GM21576 (cell line): ENCODE data around the gene RNASE8.

ENCODE experiments used
- ATAC-seq: cut with Tn5 transposase; IDR thresholded peaks from one replicate; pipeline ENCODE4 v1.9.1; 2021; ENCODE audit warnings: mild to moderate bottlenecking, moderate library complexity; ENCODE audit not compliant: unreplicated experiment

Gene RNASE8

DNA sequence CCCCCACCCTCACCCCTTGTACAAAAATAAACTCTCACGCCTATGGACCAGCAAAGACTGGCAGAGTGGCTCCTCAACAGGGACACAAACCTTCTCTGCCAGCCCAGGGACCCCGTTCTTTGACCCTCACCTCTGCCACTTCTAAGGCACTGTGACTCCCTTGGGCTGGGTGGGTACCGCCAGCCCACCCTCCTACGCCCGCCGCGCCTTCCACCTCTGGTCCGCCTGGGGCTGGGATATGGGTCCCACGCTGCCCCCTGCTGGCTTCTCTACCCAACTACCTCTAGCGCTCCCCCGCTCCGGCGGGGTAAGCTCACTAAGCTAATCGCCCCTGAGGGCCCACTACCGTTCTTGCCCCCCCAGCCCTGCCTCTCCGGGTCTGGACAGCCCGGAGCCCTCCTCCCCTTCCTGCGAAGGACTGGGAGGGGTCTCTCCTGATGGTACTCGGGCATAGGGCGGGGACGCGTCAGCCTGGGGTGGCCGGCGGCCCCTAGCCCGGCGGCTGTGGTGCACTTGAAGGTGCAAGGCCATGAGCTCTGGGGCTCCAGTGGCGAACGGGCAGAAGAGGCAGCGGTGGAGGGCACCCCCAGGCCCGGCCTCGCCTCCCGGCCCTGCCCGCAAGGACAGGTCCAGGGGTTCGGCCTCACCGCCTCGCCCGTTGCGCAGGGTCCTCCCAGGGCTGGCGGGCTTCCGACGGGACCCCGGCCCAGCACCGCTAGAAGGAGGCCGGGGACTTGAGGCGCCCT, 32.7 kb downstream of the RNASE8 start:
- no peak for ATAC-seq

DNA sequence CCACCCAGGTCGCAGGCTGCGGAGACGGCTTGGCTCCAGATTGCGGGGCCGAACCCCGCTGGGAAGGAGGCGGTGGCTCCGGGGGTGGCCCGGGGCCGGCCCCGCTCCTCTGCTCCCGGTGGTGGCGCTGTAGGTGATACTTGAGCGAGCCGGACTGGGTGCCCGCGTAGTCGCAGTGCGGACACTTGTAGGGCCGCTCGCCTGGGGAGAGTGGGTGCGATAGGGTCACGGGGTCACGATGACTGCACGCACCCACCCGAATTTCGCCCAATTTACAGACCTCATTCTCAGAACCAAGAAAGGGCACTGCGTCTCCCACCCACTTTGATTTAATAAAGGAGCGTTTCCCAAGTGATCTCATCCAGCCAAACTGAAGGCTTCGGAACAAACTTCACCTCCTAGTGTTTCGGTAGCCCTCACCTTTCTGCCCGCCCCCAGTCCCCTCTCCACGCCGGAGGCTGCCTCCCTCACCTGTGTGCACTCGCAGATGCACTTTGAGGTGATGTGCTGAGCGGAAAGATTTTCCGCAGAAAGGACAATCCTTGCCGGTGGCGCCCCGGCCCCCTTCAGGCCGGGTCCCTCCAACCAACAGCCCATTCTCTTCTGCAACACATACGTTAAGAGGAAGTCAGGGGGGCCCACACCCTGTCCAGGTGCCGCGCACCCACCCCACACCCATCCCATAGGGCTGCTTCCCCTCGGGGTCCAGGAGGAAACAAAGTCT, 33.5 kb downstream of the RNASE8 start:
- no peak for ATAC-seq

DNA sequence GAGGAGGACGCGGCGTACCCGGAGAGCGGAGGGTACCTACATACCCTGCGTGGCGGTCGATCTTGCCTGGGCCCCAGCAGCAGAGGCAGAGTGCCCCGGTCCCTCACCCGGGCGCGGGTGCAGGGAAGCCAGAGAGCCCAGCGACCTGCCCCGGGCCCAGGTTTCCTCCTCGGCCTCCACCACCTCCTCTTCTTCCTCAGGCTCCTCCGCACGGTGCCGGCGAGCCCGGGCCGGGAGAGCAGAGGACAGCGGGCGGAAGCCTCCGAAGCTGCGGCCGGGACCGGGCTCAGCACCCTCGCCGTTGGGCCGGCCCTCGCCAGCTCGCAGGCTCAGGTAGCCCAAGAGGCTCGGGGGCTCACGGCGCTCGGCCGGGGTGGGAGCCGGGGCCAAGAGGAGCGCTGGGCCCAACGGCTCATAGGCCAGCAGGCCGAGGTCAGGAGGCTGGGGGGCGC, 34.2 kb downstream of the RNASE8 start:
- no peak for ATAC-seq

DNA sequence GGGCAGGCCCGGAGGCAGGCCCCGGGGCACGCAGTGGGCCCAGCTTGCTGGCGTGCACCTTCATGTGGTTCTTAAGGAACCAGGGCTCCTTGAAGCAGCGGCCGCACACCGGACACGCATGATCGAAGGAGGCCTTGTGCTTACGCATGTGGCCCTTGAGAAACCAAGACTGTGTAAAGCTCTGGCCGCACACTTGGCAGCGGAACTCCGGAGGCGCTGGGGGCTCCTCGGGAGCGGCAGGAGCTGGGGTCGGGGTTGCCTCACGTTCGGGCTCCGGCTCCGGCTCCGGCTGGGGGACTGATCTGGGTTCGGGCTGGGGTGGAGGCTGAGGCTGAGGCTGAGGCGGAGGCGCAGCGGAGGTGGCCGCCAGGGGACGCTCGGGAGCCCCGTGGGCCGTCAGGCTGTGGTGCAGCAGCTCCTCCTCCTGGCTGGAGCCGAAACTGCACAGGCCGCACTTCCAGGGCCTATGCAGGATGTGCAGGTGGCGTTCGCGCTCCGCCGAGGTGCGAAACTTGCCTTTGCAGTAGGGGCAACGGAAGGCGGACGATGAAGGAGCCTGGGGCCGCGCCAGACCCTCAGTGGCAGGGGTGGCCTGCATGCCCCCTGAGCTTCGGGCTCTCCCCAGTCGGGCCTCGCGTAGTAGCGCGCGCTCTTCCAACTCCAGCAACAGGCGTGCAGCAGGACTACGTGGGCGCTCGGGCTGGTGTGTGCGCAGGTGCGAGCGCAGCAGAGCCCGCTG, 34.8 kb downstream of the RNASE8 start:
- ATAC-seq = peak; percentile 74

DNA sequence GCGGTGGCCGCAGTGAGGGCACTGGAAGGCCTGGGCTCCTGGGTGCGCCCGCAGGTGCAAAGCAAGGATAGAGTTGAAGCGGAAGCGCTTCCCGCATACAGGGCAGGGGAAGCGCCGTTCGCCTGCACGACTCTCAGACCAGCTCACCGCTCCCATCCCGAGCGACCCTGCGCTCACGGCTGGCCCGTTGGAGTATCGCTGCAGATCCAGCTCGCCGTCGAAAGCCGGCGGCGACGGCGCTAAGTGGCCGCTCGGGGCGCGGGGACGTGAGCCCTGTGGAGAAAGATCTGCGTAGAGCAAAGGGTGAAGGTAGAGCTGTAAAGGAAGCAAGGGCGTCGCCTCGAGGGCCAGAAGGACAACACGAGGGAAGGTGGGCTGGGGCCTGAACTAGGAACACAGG, 35.4 kb downstream of the RNASE8 start:
- no peak for ATAC-seq

DNA sequence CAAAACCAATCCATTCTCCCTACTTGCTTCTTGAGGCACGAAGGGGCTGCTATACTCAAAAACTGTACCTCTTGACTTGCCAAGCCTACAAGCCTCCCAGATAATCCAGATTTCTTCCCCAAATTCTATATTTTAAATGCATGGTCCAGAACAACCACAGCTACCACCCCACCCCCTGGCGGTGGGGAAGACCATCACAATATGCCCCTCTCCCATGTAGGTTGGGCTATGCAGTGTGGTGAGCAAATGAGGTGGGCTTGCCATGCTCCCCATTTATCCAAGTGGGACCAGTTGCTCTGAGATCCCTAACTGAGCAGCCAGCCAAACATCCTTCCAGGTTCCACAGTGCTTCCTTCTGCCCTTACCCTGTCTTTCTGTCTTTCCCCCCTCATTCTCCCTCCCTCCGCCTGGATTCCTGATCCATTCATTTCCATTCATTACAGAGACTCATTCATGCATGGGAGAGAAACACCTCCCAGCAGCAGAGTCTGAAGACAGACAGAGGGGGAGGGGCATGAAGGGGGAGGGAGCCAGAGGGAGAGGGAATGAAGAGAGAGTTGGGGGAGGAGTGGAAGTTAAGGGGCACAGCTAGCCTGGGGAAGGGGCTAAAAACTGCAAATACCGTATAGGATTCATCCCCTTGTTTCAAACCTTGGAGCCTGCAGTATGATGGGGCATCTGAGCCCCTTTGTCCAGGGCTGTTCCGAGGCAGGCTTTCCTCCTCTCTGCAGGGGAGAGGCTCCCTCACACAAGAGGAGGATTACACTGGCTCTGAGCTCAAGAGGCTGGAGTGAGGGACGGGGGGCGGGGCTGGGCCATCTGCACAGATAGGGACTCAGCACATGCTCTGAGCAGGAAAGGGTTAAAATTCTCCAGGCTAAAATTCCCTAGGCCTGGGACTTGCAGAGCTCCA, 36.4 kb downstream of the RNASE8 start:
- no peak for ATAC-seq

DNA sequence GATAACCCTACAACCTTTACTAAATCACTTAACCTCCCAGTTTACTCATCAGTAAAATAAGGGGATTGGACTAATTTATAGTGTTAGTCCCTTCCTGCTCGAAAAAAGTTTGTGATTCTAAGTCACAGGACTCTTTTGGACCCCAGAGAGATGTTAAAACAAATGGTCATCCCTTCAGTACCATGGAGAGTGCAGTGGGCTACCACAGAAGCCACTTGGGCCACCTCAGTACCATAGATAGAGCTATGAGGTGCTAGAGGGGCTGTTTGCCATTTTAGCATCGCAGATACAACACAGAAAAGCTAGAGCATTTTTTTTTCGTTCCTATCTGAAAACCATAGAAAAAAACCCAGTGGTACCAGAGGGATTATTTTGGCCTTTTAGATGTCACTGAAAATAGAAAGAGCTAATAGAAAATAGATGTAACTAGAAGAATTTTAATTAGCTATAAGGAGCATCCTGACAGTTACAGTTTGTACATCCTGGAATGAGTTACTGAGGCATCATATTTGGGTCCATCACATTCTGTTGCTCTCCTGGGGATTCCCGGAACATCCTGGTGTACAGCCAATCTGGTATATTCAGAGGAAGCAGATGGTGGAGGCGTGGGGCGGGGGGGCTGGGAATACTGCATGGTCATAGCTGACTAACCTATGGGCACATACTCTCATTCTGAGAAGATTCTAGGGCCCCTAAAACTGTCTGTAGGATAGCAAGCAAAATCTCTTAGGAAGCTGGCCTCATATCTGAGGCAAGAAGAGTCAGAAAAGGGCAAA, 38.0 kb downstream of the RNASE8 start:
- no peak for ATAC-seq

DNA sequence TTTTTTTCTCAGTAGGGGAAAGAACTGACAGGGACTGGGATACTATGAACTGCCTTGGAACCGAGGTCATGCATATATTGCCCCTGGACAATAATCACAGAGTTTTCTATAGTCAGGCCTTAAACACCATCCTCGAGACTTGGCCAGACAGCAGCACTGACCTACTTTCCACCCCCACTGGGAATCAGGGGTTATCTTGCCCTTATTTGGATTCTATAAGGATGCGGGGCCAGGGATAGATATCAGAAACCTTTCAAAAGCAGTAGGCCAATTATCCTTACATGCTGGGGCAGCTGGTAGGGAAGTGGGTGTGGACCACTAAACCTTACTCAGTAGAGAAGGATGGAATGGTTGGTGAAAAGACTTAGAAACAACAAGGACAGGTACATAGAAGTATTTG, 38.8 kb downstream of the RNASE8 start:
- ATAC-seq = no peak

DNA sequence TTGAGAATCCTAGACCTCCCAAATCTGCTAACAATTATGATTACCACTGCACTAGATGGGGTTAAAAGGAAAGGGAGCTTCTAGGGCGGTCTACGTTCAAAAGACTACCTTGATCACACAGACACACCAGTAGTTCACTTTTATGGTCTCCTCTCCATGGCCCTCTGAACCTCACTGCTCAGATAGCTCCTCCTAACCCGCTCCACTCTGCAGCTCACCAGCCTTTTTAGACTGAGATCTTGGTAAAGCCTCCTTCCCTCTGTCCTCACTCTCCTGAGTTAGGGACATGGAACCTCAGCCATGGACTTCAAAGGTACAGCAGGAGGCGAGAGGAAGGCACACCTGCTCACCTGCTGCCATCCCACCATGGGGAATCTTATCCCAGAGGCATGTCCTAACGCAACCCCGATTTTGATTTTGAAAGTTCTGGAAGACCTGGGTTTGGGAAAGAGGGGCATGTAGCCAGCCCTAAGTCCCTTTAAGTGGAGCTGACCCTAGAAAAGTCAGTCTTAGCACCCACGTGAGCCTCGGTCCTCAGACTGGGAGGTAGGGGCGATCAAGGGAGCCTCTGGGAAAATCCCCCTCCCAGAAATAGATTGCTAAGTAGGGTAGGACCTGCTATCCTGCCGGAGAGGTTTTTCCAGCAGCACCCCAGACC, 39.5 kb downstream of the RNASE8 start:
- ATAC-seq = no peak

DNA sequence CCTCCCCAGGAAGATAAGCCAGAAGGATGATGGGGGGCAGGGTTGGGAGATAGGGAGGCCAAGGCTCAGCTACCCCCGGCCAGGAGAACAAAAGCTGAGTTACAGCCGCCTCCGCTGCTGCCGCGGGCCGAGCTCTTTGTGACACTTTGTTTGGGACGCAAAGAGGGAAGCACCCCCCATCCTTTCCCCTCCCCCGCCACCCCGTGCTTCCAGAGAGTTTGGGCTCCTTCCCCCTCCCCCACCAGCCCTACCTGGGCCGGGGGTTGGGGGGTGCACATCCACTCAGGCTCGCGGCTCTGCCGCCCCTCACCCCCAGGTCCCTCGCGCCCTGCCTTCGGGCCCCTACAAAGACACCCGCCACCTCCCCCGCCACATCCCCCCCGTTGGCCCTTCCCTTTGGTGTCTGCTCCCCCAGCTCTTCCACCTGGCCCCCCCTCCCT, 40.0 kb downstream of the RNASE8 start:
- no peak for ATAC-seq

DNA sequence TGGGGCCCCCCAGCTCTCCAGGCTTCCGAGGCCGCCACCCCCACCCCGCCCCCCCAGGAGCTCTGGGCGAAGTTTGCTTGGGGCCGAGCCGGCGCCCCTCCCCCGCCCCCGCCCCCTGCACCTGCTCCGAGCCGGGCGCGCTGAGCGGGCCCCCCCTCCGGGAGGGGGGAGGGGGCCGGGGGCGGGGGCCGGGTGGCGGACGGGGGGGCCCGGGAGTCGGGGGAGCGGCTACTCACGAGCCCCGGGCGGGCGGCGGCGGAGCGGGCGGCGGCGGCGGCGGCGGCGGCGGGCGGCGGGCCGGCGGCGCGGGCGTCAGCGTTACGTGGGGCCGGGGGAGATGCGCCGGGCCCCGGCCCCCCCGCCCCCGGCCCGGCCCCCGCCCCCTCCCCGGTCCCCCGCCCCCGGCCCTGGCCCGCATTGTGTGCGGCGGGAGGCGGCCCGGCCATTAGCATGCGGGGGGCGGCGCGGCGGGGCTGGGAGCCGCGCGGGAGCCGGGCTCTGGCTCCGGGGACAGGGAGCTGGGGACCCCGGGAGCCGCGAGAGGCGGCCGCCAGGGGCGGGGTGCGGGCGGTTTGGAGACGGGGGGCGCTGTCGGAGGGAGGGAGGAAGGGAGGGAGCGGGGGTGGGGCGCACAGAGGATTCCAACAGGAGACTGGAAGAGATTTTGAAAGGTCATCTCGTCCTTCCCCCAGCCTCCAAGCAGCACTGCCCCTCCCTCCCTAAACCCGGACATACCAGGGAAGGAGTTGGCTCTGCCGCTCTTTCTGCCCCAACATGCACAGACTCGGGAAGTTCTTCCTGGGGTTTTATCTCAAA, 40.7 kb downstream of the RNASE8 start, which contains the start of gene ZNF219:
ZNF219 (minus strand) TSS at position 580 of the 816 bp plus-strand sequence. CDS start 5,064 bp downstream, outside the sequence.
- no peak for ATAC-seq

DNA sequence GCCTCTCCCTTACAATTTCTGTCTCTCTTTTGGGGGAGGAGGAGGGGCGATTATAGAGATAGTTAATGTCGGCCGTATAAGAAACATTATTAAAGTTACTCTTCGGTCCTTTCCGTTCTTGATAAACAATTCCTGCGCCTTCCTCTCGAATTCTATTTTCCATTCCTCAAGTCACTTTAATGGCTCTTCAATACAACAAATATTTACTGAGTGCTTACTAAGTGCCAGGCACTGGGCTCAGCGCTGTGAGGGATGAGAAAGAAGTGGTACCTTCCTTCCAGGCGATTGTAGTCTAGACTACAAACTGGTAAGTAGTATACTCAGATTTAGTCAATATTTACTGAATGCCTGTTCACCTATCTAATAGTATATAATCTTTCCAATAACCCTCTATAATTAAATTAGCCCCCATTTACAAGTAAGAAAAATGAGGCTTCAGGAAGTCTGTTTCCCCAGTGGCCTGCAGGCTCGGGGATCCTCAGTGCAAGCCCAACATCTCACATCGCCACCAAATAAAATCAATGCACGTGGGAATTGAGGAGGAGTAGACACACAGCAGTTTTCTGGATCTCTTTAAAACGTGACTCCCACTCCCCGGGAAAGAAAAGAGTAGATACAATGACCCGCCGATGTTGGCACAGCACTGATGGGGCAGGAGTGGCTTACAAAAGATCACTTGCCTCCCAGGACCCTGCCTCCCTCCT, 41.4 kb downstream of the RNASE8 start:
- no peak for ATAC-seq

DNA sequence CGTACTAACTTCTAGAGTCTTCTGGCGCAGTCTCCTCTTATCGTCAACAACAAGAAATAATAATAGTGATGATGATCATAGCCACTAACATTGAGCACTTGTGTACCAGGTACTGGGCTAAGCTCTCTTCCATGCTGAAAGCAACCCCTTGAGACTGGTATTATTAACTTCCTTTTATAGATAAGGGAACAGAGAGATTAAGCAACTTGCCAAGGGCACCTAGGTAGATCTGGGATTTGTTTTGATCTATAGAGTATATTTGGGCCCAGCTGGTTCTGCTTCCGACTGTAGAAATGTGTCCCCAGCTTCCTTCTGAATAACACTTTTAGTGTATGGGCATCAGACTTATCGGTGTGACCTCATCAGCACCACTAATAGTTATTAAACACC, 42.0 kb downstream of the RNASE8 start:
- ATAC-seq = no peak

DNA sequence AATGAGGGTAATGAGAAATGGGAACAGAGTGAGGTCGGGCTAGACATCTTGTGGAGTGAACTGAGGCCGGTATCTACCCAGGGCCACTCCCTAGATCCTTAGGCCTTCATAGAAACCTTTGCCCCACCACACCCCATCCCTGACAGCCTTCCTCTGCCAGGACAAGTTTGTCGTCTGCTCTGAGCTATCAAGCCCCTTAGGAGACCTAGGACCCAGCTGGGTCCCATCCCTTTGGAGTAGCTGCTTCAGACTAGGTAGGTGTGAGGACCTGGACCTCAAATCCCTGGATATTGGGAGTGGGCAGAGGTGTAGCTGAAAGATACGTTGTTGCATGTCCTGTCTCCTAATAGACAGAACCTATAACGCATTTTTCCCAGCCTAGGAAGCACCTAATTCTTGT, 43.3 kb downstream of the RNASE8 start, which contains the start of gene TMEM253:
TMEM253 (plus strand) TSS at position 136 of the 400 bp plus-strand sequence. CDS start 278 bp downstream, outside the sequence.
- ATAC-seq = no peak

DNA sequence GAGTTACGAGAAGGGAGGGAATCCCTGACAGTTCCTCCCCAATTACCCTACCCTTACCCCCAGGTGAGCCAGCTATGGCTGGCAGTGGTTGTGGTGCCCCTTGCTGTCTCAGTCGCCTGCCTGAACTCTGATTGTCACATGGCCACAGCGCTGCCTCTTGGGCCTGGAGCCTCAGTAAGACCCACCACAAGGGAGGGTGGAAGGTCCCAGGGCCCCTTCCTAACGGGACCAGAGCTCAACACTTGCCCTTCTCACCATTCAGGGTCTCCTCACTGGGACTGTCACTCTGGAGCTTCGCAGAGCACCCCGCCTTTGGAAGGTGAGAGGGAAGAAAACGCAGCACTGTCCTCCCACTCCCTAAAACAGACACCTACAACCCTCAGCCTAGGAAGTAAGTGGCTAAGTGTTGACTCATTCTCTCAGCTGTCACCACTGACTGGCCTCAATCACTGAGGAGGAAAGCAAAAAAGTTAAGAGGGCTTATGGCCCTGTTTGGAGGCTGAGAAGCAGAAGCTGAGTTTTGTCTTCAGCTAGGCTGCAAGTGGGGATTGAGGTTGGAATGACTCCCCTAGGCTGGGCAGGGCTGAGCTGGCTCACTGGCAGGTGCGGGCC, 44.3 kb downstream of the RNASE8 start:
- no peak for ATAC-seq

DNA sequence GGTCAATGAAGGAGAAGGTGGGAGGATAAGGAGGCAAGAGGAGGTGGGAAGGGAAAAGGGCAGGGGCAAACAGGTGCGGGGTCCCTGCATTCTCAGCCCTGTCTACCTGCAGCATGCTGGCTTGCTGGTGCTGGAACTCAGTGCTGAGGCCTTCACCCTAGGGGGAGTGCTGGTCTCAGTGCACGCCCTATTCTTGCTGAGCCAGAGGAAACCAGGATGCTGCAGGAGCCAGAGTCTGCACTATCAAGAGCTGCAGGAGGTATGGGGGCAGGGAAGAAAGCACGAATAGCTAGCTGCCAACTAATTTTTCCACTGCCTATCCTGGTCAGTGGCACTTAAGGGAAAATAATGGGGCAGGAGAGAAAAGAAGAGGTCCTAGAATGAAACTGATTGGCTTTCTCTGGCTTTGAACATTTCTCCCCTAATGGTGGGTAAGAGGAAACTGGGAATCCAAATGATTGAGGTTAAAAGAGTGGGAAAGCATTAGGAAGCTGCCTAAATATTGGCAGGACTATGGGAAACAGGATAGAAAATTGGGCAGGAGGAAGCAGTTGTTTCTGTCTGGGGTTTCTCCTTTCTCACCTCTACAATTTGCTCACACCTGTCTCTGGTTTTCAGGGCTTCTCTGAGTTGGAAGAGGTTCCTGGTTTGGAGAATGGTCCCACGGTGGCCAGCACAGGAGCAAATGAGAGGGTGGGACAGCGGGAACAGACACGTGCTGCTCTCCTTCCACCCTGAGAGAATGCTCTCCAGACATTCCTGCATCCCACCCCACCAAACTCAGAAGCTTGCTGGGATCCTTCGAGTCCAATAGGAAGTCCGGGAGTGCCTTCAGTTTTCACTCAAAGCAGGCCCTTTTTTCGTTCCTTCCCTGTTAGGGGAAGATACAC, 45.1 kb downstream of the RNASE8 start:
- ATAC-seq = no peak
